Osteoblast (primary cell): ENCODE results near the gene ARHGAP8. TPM values are rescaled to one million over a fixed set of nuclear protein-coding genes. Genes with fewer than 3 reads are reported as not detected.
"Not testable (repeated sequence)": the region's sequence is repeated elsewhere in the genome, so short reads cannot be mapped to it uniquely, and the experiment has no call there.

Experiments used
- DNase-seq: peaks from one replicate; pipeline ENCODE4 v3.0.0; 2011; ENCODE audit warnings: low spot score, mixed read lengths; ENCODE audit not compliant: insufficient read length; ENCODE audit errors: missing footprints
- H2AFZ ChIP-seq: 2 replicates; pipeline ENCODE4 v1.6.0; 2011; ENCODE audit warnings: mild to moderate bottlenecking, low read length
- H3K27ac ChIP-seq: 2 replicates; pipeline ENCODE4 v1.5.1; 2011; ENCODE audit warnings: mild to moderate bottlenecking, low read depth, low read length, moderate library complexity
- H3K27me3 ChIP-seq: 2 replicates; pipeline ENCODE4 v1.6.0; 2012; ENCODE audit warnings: mild to moderate bottlenecking, control low read depth, inconsistent platforms, low read length, moderate library complexity; ENCODE audit not compliant: insufficient read depth
- H3K36me3 ChIP-seq: 2 replicates; pipeline ENCODE4 v1.5.1; 2011; ENCODE audit warnings: mild to moderate bottlenecking, low read length, control low read depth, moderate library complexity; ENCODE audit not compliant: insufficient read depth
- H3K4me1 ChIP-seq: 2 replicates; pipeline ENCODE4 v1.5.1; 2011; ENCODE audit warnings: mild to moderate bottlenecking, low read length, control low read depth, moderate library complexity; ENCODE audit not compliant: insufficient read depth
- H3K4me2 ChIP-seq: 2 replicates; pipeline ENCODE4 v1.6.0; 2011; ENCODE audit warnings: mild to moderate bottlenecking, low read length; ENCODE audit not compliant: insufficient read depth
- H3K4me3 ChIP-seq: fragments of 200-600 bp; sonication (generic); 3 replicates; pipeline ENCODE4 v1.5.1; 2012; ENCODE audit warnings: mild to moderate bottlenecking, low read length, inconsistent platforms; ENCODE audit not compliant: insufficient read depth
- H3K79me2 ChIP-seq: 2 replicates; pipeline ENCODE4 v1.6.0; 2012; ENCODE audit warnings: mild to moderate bottlenecking, low read length, control low read depth, inconsistent platforms; ENCODE audit not compliant: insufficient read depth
- H3K9me3 ChIP-seq: 2 replicates; pipeline ENCODE4 v1.5.1; 2011; ENCODE audit warnings: low read depth, low read length, control low read depth
- H4K20me1 ChIP-seq: 2 replicates; pipeline ENCODE4 v1.6.0; 2012; ENCODE audit warnings: mild to moderate bottlenecking, low read length, control low read depth; ENCODE audit not compliant: insufficient read depth
- total RNA-seq: library from RNA; depleted of rRNA; stranded (reverse); fragments of >200 nt; gene quantifications from 2 replicates; pipeline ENCODE4 v1.2.3, GENCODE V29; 2012
- TF ChIP-seq, protein P1 (sequence below): IDR thresholded peaks from 2 replicates; pipeline ENCODE4 v1.5.1; 2011; ENCODE audit warnings: mild to moderate bottlenecking, low read depth, low read length, moderate library complexity; ENCODE audit errors: extremely low read depth

ARHGAP8 gene
- total RNA-seq, 1 donor, result 0.36 TPM

DNA sequence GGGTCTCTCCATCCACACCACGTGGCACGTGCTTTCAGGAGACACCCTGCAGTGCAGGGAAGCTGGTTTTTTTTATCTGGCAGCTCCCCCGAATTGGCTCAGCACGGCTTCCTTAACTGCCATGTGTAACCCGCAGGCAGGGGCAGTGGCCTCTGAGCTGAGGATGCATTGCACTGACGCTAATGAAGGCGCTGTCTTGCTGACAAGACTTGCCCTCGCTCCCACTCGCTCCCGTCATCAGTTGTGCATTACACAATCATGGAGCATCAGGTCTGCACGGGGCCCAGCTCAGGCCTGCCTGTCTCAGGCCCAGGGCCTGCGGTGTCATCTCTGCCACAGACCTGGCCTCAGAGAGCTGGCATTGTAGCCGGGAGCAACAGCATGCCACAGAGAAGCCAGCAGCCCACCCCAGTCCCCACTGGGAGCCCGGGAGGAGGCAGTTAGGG is 95.9 kb downstream of the ARHGAP8 start:
- Histone ChIP-seq H3K9me3 (no peaks in the 10 kb centered on the region), H3K27ac (no peak overlapping the region), H3K27me3 (no peaks in the 10 kb centered on the region), H3K36me3 (no peaks in the 10 kb centered on the region), H3K4me1 (no peaks in the 10 kb centered on the region), H3K4me3 (no peak overlapping the region), H3K79me2 (no peaks in the 10 kb centered on the region), H3K4me2 (no peak overlapping the region), H4K20me1 (no peaks in the 10 kb centered on the region), H2AFZ (no peak overlapping the region)
- TF ChIP-seq, protein P1, sequence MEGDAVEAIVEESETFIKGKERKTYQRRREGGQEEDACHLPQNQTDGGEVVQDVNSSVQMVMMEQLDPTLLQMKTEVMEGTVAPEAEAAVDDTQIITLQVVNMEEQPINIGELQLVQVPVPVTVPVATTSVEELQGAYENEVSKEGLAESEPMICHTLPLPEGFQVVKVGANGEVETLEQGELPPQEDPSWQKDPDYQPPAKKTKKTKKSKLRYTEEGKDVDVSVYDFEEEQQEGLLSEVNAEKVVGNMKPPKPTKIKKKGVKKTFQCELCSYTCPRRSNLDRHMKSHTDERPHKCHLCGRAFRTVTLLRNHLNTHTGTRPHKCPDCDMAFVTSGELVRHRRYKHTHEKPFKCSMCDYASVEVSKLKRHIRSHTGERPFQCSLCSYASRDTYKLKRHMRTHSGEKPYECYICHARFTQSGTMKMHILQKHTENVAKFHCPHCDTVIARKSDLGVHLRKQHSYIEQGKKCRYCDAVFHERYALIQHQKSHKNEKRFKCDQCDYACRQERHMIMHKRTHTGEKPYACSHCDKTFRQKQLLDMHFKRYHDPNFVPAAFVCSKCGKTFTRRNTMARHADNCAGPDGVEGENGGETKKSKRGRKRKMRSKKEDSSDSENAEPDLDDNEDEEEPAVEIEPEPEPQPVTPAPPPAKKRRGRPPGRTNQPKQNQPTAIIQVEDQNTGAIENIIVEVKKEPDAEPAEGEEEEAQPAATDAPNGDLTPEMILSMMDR, result no peak
- peak; percentile 31 for DNase-seq

- Histone ChIP-seq H2AFZ (no peak overlapping the region), H3K36me3 (no peaks in the 10 kb centered on the region), H3K27ac (no peak overlapping the region), H3K4me1 (no peaks in the 10 kb centered on the region), H3K9me3 (no peaks in the 10 kb centered on the region), H4K20me1 (no peaks in the 10 kb centered on the region), H3K4me2 (no peak overlapping the region), H3K79me2 (no peaks in the 10 kb centered on the region), H3K4me3 (no peak overlapping the region), H3K27me3 (no peaks in the 10 kb centered on the region)
- peak; percentile 47 for DNase-seq
- TF ChIP-seq, protein P1, result no peak
These were observed 96.5 kb downstream of the ARHGAP8 start for GRCh38 chr22:44848791-44849420.

GRCh38 chr22:44850946-44851345 is 98.6 kb downstream of the ARHGAP8 start:
- no peak overlapping the region for H2AFZ ChIP-seq
- no peaks in the 10 kb centered on the region for H3K4me1 ChIP-seq
- H3K36me3 ChIP-seq, result no peaks in the 10 kb centered on the region
- H3K4me3 ChIP-seq, result no peak overlapping the region
- no peaks in the 10 kb centered on the region for H3K79me2 ChIP-seq
- no peak for DNase-seq
- TF ChIP-seq, protein P1, result no peak
- no peaks in the 10 kb centered on the region for H3K27me3 ChIP-seq
- H3K27ac ChIP-seq, result no peak overlapping the region
- H3K4me2 ChIP-seq, result no peak overlapping the region
- no peaks in the 10 kb centered on the region for H4K20me1 ChIP-seq
- H3K9me3 ChIP-seq, result no peaks in the 10 kb centered on the region

DNA sequence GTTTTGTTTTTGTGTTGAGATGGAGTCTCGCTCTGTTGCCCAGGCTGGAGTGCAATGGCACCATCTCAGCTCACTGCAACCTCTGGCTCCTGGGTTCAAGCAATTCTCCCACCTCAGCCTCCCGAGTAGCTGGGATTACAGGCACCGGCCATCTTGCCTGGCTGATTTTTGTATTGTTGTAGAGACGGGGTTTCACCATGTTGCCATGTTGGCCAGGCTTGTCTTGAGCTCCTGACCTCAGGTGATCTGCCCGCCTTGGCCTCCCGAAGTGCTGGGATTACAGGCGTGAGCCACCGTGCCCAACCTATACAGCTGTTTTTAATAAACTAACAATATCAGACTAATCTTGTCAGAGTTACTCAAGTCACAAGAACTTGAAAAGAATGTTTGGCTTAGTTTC is 102.3 kb downstream of the ARHGAP8 start:
- not testable (repeated sequence) for H3K4me2 ChIP-seq, H3K36me3 ChIP-seq, H3K4me3 ChIP-seq, H3K9me3 ChIP-seq, H3K79me2 ChIP-seq, H3K27ac ChIP-seq, H2AFZ ChIP-seq, H3K27me3 ChIP-seq, H3K4me1 ChIP-seq, H4K20me1 ChIP-seq, DNase-seq
